GM19372 (cell line): Measurements from ENCODE around the gene ZNF142.
"Not testable (repeated sequence)": the region's sequence is repeated elsewhere in the genome, so short reads cannot be mapped to it uniquely, and the experiment has no call there.

Source experiments
- ATAC-seq: cut with Tn5 transposase; IDR thresholded peaks from one replicate; pipeline ENCODE4 v1.9.1; 2021; ENCODE audit warnings: mild to moderate bottlenecking, low read depth, moderate library complexity; ENCODE audit not compliant: unreplicated experiment

The ZNF142 gene

GRCh38 chr2:218659258-218659987, at the start of gene ZNF142, which contains the start of gene BCS1L:
TSS of gene ZNF142 (minus strand) at chr2:218659623. CDS start at chr2:218656429, 3,194 bp downstream.
TSS of gene BCS1L (plus strand) at chr2:218659683. CDS start at chr2:218660988, 1,305 bp downstream.
- ATAC-seq: peak; percentile 91

GRCh38 chr2:218708086-218708485, 48.7 kb upstream of the ZNF142 start:
- ATAC-seq: no peak

- ATAC-seq: no peak
Measured at GRCh38 chr2:218703341-218703740, 43.9 kb upstream of the ZNF142 start.

- ATAC-seq: no peak
Measured at GRCh38 chr2:218701806-218702205, 42.4 kb upstream of the ZNF142 start.

GRCh38 chr2:218698885-218699284, 39.5 kb upstream of the ZNF142 start:
- no peak for ATAC-seq

- ATAC-seq: no peak
Measured at GRCh38 chr2:218694405-218695145, 35.2 kb upstream of the ZNF142 start.

- ATAC-seq: no peak
Measured at GRCh38 chr2:218691234-218691633, 31.8 kb upstream of the ZNF142 start.

- not testable (repeated sequence) for ATAC-seq
Measured at GRCh38 chr2:218687400-218688060, 28.1 kb upstream of the ZNF142 start.

GRCh38 chr2:218680061-218680460, 20.6 kb upstream of the ZNF142 start:
- no peak for ATAC-seq

- ATAC-seq: no peak
Measured at GRCh38 chr2:218679119-218679518, 19.7 kb upstream of the ZNF142 start.

GRCh38 chr2:218671654-218672566, 12.5 kb upstream of the ZNF142 start, which contains the start of the genes RNF25 and STK36:
TSS of gene RNF25 (minus strand) at chr2:218672002. CDS start at chr2:218671970, 32 bp downstream.
TSS of gene STK36 (plus strand) at chr2:218672086. CDS start at chr2:218672830, 744 bp downstream.
- peak; percentile 100 for ATAC-seq

- no peak for ATAC-seq
Measured at GRCh38 chr2:218671097-218671653, 11.8 kb upstream of the ZNF142 start.

GRCh38 chr2:218664653-218665052, 5.2 kb upstream of the ZNF142 start:
- ATAC-seq: no peak

- no peak for ATAC-seq
Measured at GRCh38 chr2:218663901-218664300, 4.5 kb upstream of the ZNF142 start.

GRCh38 chr2:218662827-218663226, 3.4 kb upstream of the ZNF142 start:
- no peak for ATAC-seq

GRCh38 chr2:218662377-218662776, 3.0 kb upstream of the ZNF142 start:
- no peak for ATAC-seq

GRCh38 chr2:218659988-218660358, 550 bp upstream of the ZNF142 start:
- no peak for ATAC-seq

- ATAC-seq: peak; percentile 45
Measured at GRCh38 chr2:218658671-218659257, 659 bp downstream of the ZNF142 start.

GRCh38 chr2:218655751-218656150, 3.7 kb downstream of the ZNF142 start:
- ATAC-seq: no peak
